ENCODE measurements around the gene USP30. TPM values are rescaled to one million over a fixed set of nuclear protein-coding genes. Genes with fewer than 3 reads are reported as not detected.

Gene USP30
- total RNA-seq, 4 donors from 2014 or later = 10.5 to 15.4 (median 14.2) TPM

DNA sequence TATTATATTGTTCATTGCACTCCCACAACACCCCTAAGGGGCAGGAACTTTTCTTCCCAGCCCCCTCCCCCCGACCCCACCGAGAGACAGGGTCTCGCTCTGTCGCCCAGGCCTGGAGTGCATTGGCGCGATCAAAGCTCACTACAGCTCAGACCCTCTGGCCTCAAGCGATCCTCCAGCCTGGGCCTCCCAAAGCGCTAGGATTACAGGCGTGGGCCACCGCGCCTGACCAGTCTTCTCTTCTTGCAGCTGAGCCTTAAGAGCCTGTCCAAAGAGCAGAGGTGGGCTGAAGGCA, 44.7 kb downstream of the USP30 start:
- H3K36me3 ChIP-seq = peaks cover 0 to 10% of the 10 kb centered on the region in 2 donors
- peaks cover 2 to 62% (median 19%) of the 10 kb centered on the region in 3 donors for H3K4me1 ChIP-seq
- H3K27ac ChIP-seq = no peak overlapping the region
- TF ChIP-seq, protein P1, sequence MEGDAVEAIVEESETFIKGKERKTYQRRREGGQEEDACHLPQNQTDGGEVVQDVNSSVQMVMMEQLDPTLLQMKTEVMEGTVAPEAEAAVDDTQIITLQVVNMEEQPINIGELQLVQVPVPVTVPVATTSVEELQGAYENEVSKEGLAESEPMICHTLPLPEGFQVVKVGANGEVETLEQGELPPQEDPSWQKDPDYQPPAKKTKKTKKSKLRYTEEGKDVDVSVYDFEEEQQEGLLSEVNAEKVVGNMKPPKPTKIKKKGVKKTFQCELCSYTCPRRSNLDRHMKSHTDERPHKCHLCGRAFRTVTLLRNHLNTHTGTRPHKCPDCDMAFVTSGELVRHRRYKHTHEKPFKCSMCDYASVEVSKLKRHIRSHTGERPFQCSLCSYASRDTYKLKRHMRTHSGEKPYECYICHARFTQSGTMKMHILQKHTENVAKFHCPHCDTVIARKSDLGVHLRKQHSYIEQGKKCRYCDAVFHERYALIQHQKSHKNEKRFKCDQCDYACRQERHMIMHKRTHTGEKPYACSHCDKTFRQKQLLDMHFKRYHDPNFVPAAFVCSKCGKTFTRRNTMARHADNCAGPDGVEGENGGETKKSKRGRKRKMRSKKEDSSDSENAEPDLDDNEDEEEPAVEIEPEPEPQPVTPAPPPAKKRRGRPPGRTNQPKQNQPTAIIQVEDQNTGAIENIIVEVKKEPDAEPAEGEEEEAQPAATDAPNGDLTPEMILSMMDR (IDR thresholded peaks at IDR 0.05) = no peak
- TF ChIP-seq POLR2AphosphoS5 (IDR thresholded peaks at IDR 0.05) = no peak
- TF ChIP-seq EP300 (IDR thresholded peaks at IDR 0.05) = no peak
- no peak for TF ChIP-seq POLR2A (IDR thresholded peaks at IDR 0.05)
- 40% methylated on average over 1 of the region's 11 CpGs; no CpG with 5 or more reads in 1 of the 2 donors for WGBS, 2 donors (ENCODE audit: low coverage in 1 of 2)
- no peaks in the 10 kb centered on the region for H3K9me3 ChIP-seq
- no peaks in the 10 kb centered on the region for H3K27me3 ChIP-seq
- no peak overlapping the region for H3K4me3 ChIP-seq
- no peak for ATAC-seq

DNA sequence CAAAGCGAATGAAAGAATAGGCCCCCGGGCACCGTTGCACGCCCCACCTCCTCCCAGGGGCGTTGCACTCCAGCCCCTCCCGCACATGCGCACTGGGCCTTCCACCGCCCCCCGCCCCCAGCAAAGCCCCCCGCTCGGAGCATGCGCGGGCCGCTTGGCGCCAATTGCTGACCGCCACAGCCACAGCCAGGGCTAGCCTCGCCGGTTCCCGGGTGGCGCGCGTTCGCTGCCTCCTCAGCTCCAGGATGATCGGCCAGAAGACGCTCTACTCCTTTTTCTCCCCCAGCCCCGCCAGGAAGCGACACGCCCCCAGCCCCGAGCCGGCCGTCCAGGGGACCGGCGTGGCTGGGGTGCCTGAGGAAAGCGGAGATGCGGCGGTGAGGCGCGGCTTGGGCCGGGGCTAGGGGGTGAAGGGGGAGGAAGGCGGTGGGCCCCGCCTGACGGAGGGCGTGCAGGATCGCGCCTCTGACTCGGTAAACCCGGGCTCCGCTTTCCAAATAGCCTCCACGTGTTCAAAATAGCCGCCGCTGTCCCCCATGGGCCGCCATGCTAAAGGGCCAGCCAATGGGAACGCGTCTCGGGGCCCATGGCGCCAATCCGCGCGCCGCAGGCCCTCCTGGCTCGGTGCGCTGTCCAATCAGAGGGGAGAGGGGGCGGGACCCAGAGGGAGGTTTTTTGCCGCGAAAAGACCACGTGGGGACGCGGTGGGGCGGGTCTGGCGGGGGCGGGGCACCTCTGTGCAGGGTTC, 45.2 kb downstream of the USP30 start, which contains the start of gene UNG:
UNG (plus strand) TSS at position 163 of the 748 bp plus-strand sequence; CDS start at position 246, 83 bp downstream.
- no peak for TF ChIP-seq EP300 (IDR thresholded peaks at IDR 0.05)
- TF ChIP-seq, protein P1 (IDR thresholded peaks at IDR 0.05) = no peak
- TF ChIP-seq POLR2A (IDR thresholded peaks at IDR 0.05) = no peak
- no peak for TF ChIP-seq POLR2AphosphoS5 (IDR thresholded peaks at IDR 0.05)
- Histone ChIP-seq H3K4me3 (peak within 1 kb of the TSS; percentile 49 to 72), H3K4me1 (peaks cover 2 to 59% (median 14%) of the 10 kb centered on the region in 3 donors), H3K9me3 (no peaks in the 10 kb centered on the region), H3K27me3 (no peaks in the 10 kb centered on the region), H3K27ac (peak within 1 kb of the TSS; percentile 40 to 91 (median 90)), H3K36me3 (peaks cover 0 to 15% of the 10 kb centered on the region in 2 donors)
- peak; percentile 95 for ATAC-seq
- 0% methylated on average over 8 of the region's 71 CpGs; no CpG with 5 or more reads in 1 of the 2 donors for WGBS, 2 donors (ENCODE audit: low coverage in 1 of 2)

DNA sequence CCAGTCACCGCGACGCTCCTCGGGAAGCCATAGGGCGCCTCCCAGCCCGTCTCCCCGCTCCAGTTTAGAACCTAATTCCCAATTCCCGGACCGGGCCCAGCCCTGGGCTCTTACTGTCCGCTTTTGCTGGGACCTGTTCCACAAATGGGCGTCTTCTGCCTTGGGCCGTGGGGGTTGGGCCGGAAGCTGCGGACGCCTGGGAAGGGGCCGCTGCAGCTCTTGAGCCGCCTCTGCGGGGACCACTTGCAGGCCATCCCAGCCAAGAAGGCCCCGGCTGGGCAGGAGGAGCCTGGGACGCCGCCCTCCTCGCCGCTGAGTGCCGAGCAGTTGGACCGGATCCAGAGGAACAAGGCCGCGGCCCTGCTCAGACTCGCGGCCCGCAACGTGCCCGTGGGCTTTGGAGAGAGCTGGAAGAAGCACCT, 45.8 kb downstream of the USP30 start:
- peak; percentile 66 for ATAC-seq
- TF ChIP-seq POLR2A (IDR thresholded peaks at IDR 0.05) (peak; percentile 28 to 34), POLR2AphosphoS5 (IDR thresholded peaks at IDR 0.05) (peak; percentile 47), EP300 (IDR thresholded peaks at IDR 0.05) (no peak)
- TF ChIP-seq, protein P1 (IDR thresholded peaks at IDR 0.05) = no peak
- no peaks in the 10 kb centered on the region for H3K27me3 ChIP-seq
- H3K4me1 ChIP-seq = peaks cover 2 to 53% (median 13%) of the 10 kb centered on the region in 3 donors
- no peaks in the 10 kb centered on the region for H3K9me3 ChIP-seq
- H3K4me3 ChIP-seq = peak overlapping the region; percentile 49 to 72
- H3K27ac ChIP-seq = peak overlapping the region; percentile 40 to 91 (median 90)
- peaks cover 0 to 21% of the 10 kb centered on the region in 2 donors for H3K36me3 ChIP-seq
- no CpG with 5 or more reads among the region's 32 CpGs for WGBS, 2 donors (ENCODE audit: low coverage in 1 of 2)

DNA sequence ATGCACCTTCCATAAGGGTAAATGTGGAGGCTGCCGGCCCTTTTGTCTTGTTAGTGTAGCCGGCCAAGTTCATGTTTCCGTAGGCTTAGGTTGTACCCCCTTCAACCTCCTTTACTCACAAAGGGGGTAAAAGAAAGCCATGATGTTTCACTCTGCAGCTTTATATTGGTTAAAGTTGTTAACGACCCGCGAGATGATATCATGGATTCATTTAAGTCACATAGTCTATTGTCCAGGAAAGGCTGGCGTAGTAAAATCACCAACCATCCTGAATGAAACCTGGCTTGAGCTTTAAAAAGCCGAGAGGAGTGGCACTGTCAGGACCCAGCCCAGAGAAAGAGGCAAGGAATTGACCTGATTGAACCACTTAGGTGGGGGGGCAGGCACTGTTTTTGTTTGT, 46.3 kb downstream of the USP30 start:
- WGBS, 2 donors (ENCODE audit: low coverage in 1 of 2) = 2 to 10% methylated on average over 7 to 8 of the region's 8 CpGs
- TF ChIP-seq POLR2AphosphoS5 (IDR thresholded peaks at IDR 0.05) (no peak), POLR2A (IDR thresholded peaks at IDR 0.05) (no peak), EP300 (IDR thresholded peaks at IDR 0.05) (no peak)
- TF ChIP-seq, protein P1 (IDR thresholded peaks at IDR 0.05) = no peak
- H3K27ac ChIP-seq = peak overlapping the region; percentile 40 to 91 (median 90)
- H3K4me1 ChIP-seq = peaks cover 2 to 49% (median 13%) of the 10 kb centered on the region in 3 donors
- H3K9me3 ChIP-seq = no peaks in the 10 kb centered on the region
- H3K36me3 ChIP-seq = peaks cover 0 to 26% of the 10 kb centered on the region in 2 donors
- H3K4me3 ChIP-seq = peak overlapping the region; percentile 49 to 72
- ATAC-seq = no peak
- no peaks in the 10 kb centered on the region for H3K27me3 ChIP-seq

All from gastroesophageal sphincter (tissue), 4 donors.